Stimulated activated CD8-positive, alpha-beta memory T cell treated with anti-CD3 and anti-CD28 coated beads, Interleukin-4, amount 100 ng/mL, for 4 hours (primary cell): ENCODE data around the gene SYT13.

Experiments used
- DNase-seq, 2 donors: peaks; one replicate each; pipeline ENCODE4 v3.0.0-alpha.2; 2020; ENCODE audit warnings: low read depth in 2 of 2, low spot score in 1 of 2

The SYT13 gene

DNA sequence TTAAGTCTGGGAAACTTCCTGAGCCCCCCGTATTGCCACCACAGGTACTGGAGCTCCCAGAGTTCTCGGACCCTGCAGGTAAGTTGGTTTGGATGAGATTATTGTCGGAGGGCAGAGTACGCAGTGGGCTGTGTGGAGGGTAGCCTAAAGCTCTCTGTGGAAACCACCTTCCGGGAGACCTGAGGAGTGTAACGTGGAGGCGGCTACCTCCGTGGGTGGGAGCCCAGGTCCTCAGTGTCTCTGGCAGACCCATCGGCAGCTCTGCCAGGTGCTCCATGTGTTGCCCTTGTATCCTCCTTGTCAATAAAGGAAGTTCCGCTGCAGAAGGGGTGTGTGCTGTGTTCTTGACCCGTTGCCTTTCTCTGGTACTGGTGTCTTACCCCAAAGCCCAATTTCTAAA, 61.4 kb downstream of the SYT13 start:
- DNase-seq: no peak

DNA sequence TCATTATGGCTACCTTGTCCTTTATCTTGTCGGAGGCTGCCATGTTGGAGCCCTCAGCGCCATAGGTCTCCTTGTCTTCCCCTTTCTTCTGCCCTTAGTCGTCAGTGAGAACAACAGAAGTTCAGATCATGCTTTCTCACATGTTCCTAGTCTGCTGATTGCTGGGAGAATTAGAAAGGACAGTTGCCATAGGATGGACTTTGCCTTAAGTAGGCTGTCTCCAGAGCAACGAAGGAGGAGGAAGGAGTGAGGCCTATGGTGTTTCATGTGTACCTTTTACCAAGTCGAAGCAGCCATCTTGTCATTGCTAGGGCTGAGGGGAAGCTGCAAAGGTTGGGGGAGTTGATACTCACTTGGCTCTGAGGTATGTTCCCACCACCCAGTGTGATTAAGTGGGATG, 62.6 kb downstream of the SYT13 start:
- no peak for DNase-seq

DNA sequence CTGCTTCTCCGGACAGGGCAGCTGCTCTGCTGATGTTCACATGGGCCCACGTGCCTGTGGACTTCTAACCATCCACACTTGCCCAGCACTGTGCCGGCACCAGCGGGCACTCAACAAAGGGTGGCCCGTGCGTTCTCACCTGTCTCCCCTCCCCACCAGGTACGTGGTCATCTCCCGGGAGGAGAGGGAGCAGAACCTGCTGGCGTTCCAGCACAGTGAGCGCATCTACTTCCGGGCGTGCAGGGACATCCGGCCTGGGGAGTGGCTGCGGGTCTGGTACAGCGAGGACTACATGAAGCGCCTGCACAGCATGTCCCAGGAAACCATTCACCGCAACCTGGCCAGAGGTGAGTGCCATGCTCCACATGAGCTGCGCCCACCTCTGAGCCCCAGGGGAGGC, 66.7 kb downstream of the SYT13 start:
- no peak for DNase-seq

DNA sequence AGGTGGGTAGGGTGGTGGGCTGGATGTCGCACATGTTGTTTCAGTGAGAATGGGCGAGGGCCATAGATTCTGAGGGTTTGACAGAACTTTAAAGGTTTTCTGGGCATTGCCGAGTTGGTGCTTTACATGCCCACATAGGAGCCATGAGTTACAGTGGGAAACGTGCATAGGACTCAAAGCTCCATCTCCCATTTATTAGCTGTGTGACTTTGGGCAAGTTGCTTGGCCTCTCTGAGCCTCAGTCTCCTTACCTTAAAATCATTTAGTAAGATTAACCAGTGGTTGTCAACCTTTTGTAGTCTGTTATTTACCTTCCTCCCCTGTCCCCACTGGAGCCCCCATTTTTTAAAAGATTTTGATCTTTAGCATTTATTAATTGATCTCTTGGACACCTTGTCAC, 67.4 kb downstream of the SYT13 start:
- DNase-seq: no peak

DNA sequence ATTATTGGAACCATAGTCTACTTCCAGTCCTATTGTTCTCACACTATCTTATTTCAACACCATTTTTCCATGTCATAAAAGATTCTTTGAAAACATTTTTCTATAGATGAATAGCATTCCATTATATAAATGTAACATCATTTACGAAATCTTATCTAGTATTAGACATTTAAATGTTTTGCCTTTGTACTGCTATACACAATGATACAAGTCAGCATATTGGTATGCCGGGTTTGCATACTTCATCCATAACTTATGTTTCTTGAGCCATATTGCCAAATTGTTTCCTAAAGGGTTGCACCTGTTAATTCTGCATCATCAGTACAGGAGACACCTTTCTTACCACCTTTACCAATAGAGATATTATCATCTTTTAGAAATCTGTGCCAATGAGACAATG, 68.2 kb downstream of the SYT13 start:
- no peak for DNase-seq

DNA sequence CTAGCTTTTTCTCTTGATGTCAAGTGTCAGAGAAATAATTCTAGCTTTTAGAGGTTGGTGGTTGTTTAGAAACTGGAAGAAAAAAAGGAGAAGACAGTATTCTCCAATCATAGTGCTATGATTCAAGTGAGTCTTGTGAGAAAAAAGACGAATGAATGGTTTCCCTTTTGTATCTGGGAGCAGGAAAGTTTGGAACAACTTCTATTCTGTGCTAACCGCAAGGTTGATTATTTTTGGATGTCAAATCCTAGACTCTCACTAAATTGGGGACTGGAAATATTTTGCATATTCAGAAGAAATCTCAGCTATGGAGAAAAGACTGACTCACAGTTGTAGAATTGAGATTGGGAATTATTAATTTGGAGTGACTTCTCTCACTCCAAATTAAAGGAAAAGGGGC, 69.2 kb downstream of the SYT13 start:
- no peak for DNase-seq

DNA sequence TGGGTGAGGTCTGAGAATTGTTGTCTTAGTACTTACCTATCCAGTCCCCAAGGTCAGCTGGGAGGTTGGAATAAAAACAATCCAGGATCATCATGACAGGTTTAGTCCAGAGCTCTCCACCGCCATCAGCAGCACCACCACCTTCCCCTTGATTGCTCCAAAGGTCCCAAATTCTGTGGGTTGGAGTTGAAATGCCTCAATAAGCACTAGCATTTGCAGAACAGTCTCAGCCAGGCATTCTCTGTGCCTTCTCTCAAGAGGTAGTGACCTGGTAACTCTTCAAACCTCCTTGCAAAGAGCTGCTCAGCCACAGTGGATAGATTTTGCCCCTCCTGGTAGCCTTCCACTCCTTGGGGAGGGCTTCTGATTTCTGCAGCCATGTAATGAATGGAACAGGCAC, 70.1 kb downstream of the SYT13 start:
- DNase-seq: no peak

DNA sequence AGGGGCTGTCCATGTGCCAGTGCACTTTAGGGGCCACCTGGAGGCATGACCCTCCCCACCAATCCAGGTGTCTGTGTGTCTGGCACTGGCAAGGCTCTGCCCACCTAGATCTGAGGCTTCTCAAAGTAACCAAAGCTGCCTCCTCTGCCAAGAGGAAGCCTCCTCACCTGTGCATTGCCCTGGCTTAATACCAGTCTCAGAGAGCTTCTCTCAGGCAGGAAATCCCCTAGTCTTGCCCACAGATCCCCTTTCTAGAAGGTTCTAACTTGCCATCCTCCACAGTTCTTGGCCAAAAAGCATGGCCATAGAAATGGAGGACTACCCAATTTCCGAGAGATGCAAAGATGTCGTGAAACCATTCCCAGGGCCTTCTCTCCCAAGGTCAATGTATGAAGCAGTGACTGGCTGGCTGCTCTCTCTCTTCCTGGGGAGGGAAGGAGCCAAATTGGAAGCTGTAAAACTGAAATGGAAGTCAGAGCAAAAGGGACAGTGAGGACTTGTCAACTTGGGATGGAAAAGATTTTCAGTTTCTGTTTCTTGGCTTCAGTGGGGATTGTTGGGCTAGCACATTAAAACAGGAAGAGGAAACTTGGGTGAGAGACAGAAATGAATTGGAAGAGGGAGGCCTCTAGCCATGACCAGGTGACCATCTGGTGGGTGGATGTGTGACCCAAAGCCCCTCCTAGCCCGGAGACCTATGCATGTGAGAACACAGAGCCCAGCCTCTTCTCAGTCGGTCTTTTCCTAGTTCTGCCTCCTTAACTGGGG, 70.9 kb downstream of the SYT13 start:
- DNase-seq: no peak

DNA sequence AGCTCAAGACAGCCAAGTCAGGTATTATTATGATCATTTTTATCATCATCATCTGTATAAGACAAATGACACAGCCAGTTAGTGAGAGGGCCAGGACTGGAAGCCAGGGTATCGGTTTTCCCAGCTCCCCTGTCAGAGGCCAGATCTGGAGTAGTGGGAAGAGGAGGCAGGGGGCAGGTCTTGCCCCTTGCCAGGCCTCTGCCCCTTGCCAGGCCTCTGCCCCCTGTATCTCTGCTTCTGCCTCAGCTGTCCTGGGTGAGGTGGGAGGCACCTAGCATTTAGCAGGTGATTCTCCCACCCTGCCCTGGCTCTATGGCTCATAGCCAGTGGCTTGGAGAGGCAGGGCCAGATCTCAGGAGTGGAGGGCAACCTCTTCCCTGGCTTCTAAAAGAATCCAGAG, 72.4 kb downstream of the SYT13 start:
- DNase-seq: no peak

DNA sequence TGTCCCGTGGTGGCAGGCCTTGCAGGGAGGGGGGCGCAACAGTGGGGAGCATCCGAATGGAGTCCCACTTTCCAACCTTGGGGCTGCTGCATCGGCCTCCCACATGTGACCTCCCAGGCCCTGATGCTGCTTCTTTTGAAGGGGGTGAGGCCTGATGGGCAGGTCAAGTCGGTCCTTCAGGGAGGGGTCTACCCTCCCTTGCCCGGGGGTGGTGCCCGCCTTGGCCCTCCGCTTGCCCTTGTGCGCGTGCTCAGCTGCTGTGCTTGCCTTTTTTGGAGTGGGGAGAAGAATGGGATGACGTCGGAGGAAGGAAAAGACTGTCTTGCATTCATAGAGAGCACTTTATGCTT, 72.8 kb downstream of the SYT13 start:
- no peak for DNase-seq

DNA sequence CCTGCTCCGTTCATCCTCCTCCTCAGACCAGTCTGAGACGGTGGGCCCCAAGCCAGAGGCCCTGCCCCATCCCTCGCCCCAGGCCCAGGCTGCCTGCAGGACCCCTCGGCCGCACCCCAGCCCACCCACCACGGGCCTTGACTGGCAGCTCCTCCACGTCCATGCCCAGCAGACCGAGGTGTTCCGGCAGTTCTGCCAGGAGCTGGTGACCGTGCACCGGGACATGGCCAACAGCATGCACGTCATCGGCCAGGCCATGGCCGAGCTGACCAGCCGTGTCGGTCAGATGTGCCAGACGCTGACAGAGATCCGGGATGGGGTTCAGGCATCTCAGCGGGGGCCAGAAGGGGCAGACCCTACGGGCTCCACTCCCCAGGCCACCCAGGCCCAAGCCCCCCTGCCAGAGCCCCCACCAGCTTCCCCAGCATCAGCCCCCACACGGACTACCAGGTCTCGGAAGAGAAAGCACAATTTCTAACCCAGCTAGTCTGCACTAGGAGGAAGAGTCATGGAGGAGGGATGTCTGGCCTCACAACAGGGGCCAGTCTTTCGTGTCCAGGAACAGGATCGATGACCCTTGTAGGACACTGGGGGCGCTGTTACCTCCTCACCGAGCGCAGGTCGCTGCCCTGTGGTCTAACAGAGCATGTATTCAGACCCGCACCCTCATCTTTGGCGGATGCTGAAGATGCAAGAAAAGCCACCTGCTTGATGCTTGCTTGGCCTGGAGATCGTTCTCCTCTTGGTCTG, 73.4 kb downstream of the SYT13 start:
- no peak for DNase-seq

DNA sequence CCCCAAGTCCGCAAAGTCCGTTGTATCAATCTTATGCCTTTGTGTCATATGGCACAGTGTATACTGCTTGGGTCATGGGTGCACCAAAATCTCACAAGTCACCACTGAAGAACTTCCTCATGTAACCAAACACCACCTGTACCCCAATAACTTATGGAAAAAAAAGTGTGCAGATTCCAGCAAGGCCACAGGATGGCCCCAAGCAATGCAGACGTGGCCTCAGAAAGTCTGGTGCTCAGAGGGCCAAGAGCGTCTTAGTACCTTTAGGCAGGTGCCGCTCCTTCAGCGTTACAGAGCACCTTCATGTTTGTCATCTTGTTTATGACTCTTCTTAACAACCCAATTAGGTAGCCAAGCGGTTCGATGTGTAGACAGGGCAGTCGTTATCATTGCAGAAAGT, 74.4 kb downstream of the SYT13 start:
- DNase-seq: no peak

DNA sequence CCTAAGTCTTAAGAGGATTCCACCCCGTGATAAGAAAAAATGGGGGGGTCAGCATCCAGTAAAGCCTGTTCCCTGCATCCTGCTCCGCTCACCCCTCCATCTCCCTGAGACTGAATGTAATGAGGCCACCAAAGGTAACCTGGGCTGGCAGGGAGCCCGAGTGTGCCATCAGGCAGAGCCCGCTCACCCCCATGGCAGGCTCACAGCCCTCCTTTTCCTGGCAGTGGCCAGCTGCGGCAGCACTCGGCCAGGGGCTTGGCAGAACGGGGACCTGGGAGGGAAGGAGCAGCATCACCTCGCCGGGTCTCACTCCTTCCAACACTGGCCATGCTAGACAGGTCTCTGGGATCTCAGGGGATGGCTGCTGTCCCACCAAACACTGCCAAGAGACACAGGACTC, 75.3 kb downstream of the SYT13 start:
- no peak for DNase-seq

DNA sequence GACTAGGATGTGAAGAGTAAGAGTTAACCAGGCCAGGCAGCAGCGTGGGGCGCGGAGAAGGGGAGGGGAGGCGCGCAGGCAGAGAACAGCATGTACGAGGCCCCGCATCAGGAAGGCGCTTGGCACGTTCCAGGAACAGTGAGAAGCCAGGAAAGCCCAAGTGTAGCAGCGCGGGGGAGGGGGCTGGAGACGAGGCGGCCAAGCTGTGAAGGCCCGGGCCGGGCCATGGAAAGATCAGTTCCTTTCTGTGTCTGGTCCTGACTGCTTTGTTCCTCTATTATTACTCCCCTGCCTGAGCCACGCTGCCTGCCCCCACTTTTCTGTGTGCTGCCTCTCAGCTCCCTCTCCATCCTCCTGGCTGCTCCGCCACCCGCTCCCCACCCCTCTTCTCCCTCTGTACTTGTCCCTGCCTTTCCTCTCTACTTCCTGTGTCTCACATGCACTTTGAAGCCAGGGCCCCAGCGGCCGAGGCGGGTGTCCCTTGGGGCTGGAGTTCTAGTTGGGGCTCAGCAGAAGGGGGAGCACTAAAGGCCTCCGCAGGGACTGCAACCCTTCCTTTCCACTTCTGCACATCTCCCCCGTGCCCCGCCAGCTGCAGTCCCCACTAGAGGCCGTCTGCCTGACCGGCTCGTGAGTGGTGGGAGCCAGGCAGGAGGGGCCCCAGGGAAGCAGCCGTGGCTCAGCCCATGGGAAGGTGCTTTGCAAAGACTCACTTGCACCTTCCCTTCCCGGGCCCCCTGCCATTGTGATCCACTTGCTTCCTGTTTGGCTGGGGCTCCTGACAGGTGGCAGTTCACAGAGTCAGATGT, 76.0 kb downstream of the SYT13 start:
- DNase-seq: no peak

DNA sequence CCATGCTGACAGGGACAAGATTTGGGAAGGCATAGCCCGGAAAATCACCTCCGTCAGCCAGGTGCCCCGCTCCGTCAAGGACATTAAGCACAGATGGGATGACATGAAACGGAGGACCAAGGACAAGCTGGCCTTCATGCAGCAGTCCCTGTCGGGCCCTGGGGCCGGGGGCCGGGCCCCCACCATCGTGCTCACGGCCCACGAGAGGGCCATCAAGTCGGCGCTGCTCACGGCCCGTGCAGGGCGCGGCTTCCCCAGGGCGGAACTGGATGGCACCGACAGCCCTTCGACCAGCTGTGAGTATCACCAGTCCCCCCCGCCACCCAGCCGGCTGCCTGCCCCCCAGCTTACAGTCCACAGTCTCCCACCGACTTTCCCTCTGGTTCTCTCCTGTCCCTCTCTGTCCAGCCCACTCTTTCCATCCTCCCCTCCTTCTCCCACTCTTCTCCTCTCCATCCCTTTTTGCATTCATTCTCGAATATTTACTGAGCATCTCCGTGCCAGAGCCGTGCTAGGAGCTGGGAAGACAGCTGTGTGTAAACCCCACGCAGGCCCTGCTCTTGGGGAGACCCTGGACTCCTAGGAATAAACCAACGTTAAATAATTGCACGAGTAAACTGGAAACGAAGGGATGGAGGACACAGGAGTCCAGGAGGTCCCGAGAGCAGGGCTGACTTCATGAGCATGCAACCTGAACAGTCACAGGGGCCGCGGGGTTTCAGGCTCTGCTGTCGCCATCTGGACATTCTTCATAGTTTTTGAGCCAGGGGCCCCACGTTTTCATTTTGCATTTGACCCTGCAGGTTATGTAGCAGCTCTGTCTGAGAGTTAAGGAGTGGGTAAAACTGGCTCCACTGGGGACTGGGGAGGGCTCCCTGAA, 76.9 kb downstream of the SYT13 start:
- DNase-seq: no peak

DNA sequence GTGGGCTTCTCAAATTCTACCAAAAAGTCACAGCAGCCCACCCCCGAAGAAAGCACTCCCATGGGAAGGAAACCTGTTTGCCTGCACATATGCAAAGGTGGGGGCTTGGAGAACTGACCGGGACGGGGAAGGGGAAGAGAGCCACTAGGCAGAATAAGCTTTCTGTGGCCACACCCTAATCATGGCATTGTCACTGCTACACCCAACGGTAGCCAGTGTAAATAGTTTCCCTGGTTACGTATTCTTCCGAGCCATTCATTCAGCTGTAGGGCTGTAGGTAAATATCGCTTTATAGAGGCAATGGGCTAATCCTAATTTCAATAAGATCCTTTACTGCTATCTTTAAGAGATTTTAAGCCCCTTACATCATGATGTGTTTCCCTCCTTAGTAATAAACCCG, 78.0 kb downstream of the SYT13 start:
- no peak for DNase-seq

DNA sequence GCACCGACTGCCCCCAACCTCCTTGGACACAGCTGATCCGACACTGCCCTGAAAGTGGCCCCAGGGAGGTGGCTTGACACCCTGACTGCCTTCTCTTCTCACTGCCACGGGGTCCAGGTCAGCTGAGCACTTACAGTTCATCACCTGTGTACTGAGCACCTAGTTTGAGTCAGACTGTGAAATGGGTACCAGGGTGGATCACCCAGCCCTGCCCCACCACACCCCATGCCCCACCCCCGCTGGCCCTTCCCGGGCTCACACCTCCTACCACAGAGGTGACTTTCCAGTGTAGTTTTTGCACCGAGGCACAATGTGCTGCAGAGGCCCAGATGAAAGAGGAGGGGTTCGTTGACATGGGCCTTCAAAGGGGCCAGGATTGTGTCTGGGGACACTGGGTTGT, 80.2 kb downstream of the SYT13 start:
- DNase-seq: no peak

DNA sequence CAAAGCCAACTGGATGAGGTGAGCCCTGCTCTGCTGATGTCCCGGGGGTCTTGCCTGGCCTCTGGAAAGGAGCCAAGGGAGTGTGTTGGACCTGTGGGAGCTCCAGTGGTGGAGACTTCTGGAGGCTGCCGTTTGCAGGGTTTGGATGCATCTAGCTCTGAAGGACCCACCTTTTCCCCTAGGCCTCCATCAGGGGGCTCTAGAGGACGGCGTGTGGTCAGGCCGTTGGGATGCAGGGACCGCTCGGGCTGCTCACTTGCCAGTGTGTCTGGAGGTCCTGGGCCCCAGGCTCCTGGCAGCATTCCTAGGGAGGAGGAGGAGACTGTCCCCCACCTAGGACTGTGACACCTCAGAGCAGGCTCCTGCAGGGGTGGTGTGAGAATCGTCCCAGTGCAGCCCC, 81.4 kb downstream of the SYT13 start:
- DNase-seq: no peak

DNA sequence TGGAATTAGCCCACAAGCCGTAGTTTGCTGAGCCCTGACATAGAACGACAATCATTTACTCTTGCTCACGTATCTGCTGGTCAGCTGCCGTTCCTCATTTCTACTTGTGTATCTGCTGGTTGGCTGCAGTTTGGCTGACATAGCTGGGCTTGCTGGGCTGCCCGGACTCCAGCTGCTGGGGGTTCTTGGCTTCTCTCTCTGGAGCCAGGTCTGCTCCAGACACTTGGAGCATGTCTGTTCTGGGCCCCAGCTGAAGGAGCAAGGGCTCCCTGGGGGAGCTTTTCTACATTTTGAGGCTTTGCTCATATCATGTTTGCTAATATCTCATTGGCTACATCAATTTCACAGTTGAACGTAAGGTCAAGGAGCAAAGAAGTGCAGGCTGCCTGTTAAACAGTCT, 92.4 kb downstream of the SYT13 start:
- no peak for DNase-seq
